Measurements from ENCODE around the gene DYNLRB1. TPM values are rescaled to one million over a fixed set of nuclear protein-coding genes. Genes with fewer than 3 reads are reported as not detected.
"Not testable (repeated sequence)": the region's sequence is repeated elsewhere in the genome, so short reads cannot be mapped to it uniquely, and the experiment has no call there.

Gene DYNLRB1
- total RNA-seq, 1 experiment from 2014 or later = 179 TPM

GRCh38 chr20:34500823-34501222, 15.4 kb upstream of the DYNLRB1 start:
- no peaks in the 10 kb centered on the region for H4K20me1 ChIP-seq (ENCODE audit: insufficient read depth, low read depth, low read length)
- no peak overlapping the region for H3K4me2 ChIP-seq (ENCODE audit: low read depth, low read length, poor library complexity, severe bottlenecking)
- H2AFZ ChIP-seq (ENCODE audit: low read length) = no peak overlapping the region
- no peak overlapping the region for H3K9ac ChIP-seq (ENCODE audit: low read length)
- H3K4me3 ChIP-seq (ENCODE audit: low read length) = no peak overlapping the region
- H3K4me1 ChIP-seq (ENCODE audit: low read length) = peaks cover 5% of the 10 kb centered on the region
- peaks cover 17% of the 10 kb centered on the region for H3K36me3 ChIP-seq (ENCODE audit: insufficient read depth, low read length)
- no peak for DNase-seq
- H3K79me2 ChIP-seq (ENCODE audit: low read length) = peaks cover 32% of the 10 kb centered on the region
- H3K27ac ChIP-seq (ENCODE audit: low read length) = no peak overlapping the region
- no peaks in the 10 kb centered on the region for H3K9me3 ChIP-seq (ENCODE audit: low read length)
- H3K9me2 ChIP-seq (replicated peaks; ENCODE audit: insufficient read depth, low read length) = no peaks in the 10 kb centered on the region
- no peaks in the 10 kb centered on the region for H3K27me3 ChIP-seq (ENCODE audit: low read length)

- Histone ChIP-seq H4K20me1 (ENCODE audit: insufficient read depth, low read depth, low read length) (no peaks in the 10 kb centered on the region), H3K9me3 (ENCODE audit: low read length) (no peaks in the 10 kb centered on the region), H3K79me2 (ENCODE audit: low read length) (peaks cover 3% of the 10 kb centered on the region; the same call in 1 of the 2 replicates), H3K4me3 (ENCODE audit: low read length) (no peak overlapping the region), H3K4me1 (ENCODE audit: low read length) (no peaks in the 10 kb centered on the region; the same call in 1 of the 2 replicates), H3K27me3 (ENCODE audit: low read length) (no peaks in the 10 kb centered on the region), H3K9me2 (replicated peaks; ENCODE audit: insufficient read depth, low read length) (no peaks in the 10 kb centered on the region), H3K4me2 (ENCODE audit: low read depth, low read length, poor library complexity, severe bottlenecking) (no peak overlapping the region), H3K9ac (ENCODE audit: low read length) (no peak overlapping the region), H3K27ac (ENCODE audit: low read length) (no peak overlapping the region), H2AFZ (ENCODE audit: low read length) (no peak overlapping the region), H3K36me3 (ENCODE audit: insufficient read depth, low read length) (peaks cover 8% of the 10 kb centered on the region; the same call in 1 of the 2 replicates)
- no peak for DNase-seq
Observed at GRCh38 chr20:34506480-34506879, 9.7 kb upstream of the DYNLRB1 start.

DNA sequence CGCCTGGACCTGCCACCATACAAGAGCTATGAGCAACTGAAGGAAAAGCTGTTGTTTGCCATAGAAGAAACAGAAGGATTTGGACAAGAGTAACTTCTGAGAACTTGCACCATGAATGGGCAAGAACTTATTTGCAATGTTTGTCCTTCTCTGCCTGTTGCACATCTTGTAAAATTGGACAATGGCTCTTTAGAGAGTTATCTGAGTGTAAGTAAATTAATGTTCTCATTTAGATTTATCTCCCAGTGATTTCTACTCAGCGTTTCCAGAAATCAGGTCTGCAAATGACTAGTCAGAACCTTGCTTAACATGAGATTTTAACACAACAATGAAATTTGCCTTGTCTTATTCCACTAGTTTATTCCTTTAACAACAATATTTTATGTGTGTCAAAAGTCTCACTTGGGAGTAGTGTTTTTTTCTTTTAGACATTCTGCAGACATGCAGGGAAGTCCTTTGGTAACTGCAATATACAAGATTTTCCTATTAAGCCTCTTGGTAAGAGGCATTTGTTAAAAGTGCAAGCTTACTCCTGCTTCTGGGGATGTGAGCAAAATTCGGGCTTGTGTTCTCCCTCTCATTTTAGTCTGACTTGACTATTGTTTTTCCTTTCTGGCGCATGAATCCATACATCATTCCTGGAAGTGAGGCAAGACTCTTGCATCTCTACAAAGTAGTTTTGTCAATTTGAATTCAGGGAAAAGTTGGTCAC, 8.4 kb upstream of the DYNLRB1 start:
- Histone ChIP-seq H3K27ac (ENCODE audit: low read length) (no peak overlapping the region), H2AFZ (ENCODE audit: low read length) (no peak overlapping the region), H3K79me2 (ENCODE audit: low read length) (no peaks in the 10 kb centered on the region), H3K4me2 (ENCODE audit: low read depth, low read length, poor library complexity, severe bottlenecking) (no peak overlapping the region), H3K9me3 (ENCODE audit: low read length) (no peaks in the 10 kb centered on the region), H3K36me3 (ENCODE audit: insufficient read depth, low read length) (peaks cover 8% of the 10 kb centered on the region; the same call in 1 of the 2 replicates), H3K9ac (ENCODE audit: low read length) (no peak overlapping the region), H3K27me3 (ENCODE audit: low read length) (no peaks in the 10 kb centered on the region), H3K9me2 (replicated peaks; ENCODE audit: insufficient read depth, low read length) (no peaks in the 10 kb centered on the region), H3K4me1 (ENCODE audit: low read length) (no peaks in the 10 kb centered on the region; the same call in 1 of the 2 replicates), H4K20me1 (ENCODE audit: insufficient read depth, low read depth, low read length) (no peaks in the 10 kb centered on the region), H3K4me3 (ENCODE audit: low read length) (no peak overlapping the region)
- DNase-seq = no peak

DNA sequence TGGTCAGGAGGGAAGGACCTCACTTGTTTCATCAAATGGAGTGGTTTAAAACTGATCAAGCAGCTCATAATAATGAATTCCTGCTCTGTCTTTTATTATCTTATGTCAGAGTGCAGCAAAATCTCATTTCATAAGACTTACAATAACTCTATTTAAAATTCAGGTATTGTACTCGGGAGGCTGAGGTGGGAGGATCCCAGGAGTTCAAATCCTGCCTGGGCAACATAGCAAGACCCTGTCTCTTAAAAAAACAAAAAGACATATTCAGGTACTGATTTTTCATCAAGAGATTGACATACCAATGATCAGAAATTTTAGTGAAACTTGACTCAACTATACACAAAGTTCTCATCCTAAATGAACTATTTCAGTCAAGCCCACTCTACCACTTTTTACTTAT, 5.6 kb upstream of the DYNLRB1 start:
- no peak overlapping the region for H2AFZ ChIP-seq (ENCODE audit: low read length)
- no peak overlapping the region for H3K4me2 ChIP-seq (ENCODE audit: low read depth, low read length, poor library complexity, severe bottlenecking)
- H3K4me1 ChIP-seq (ENCODE audit: low read length) = peaks cover 13% of the 10 kb centered on the region
- H3K4me3 ChIP-seq (ENCODE audit: low read length) = no peak overlapping the region
- no peaks in the 10 kb centered on the region for H3K9me2 ChIP-seq (replicated peaks; ENCODE audit: insufficient read depth, low read length)
- no peaks in the 10 kb centered on the region for H3K27me3 ChIP-seq (ENCODE audit: low read length)
- peaks cover 8% of the 10 kb centered on the region; the same call in 1 of the 2 replicates for H3K36me3 ChIP-seq (ENCODE audit: insufficient read depth, low read length)
- no peak overlapping the region for H3K27ac ChIP-seq (ENCODE audit: low read length)
- no peaks in the 10 kb centered on the region; the same call in 1 of the 2 replicates for H3K79me2 ChIP-seq (ENCODE audit: low read length)
- H4K20me1 ChIP-seq (ENCODE audit: insufficient read depth, low read depth, low read length) = no peaks in the 10 kb centered on the region
- no peaks in the 10 kb centered on the region for H3K9me3 ChIP-seq (ENCODE audit: low read length)
- DNase-seq = no peak
- H3K9ac ChIP-seq (ENCODE audit: low read length) = no peak overlapping the region

DNA sequence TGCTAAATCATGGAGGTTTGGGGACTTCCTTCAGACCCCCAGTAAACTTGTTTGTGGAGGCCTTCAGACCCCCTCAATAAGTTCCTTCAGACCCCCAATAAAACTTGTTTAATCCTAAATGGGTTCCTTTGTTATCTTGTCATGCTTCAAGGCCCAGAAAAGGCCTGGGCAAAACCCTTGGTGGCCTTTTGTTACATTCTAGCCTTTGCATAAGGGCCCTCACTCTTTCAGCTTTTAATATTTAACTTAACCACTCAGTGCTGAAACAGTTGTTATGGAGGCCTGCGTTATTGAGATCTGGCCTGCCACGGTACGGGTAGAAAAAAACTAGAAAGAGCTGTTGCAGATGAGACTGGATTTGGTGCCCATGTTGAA, 4.3 kb upstream of the DYNLRB1 start:
- no peaks in the 10 kb centered on the region for H3K9me2 ChIP-seq (replicated peaks; ENCODE audit: insufficient read depth, low read length)
- no peak overlapping the region for H2AFZ ChIP-seq (ENCODE audit: low read length)
- peaks cover 10% of the 10 kb centered on the region for H3K79me2 ChIP-seq (ENCODE audit: low read length)
- H3K36me3 ChIP-seq (ENCODE audit: insufficient read depth, low read length) = peaks cover 8% of the 10 kb centered on the region; the same call in 1 of the 2 replicates
- no peak overlapping the region for H3K27ac ChIP-seq (ENCODE audit: low read length)
- H3K4me2 ChIP-seq (ENCODE audit: low read depth, low read length, poor library complexity, severe bottlenecking) = no peak overlapping the region
- H4K20me1 ChIP-seq (ENCODE audit: insufficient read depth, low read depth, low read length) = no peaks in the 10 kb centered on the region
- H3K9me3 ChIP-seq (ENCODE audit: low read length) = no peaks in the 10 kb centered on the region
- no peak for DNase-seq
- no peak overlapping the region for H3K9ac ChIP-seq (ENCODE audit: low read length)
- H3K4me3 ChIP-seq (ENCODE audit: low read length) = no peak overlapping the region
- peaks cover 18% of the 10 kb centered on the region for H3K4me1 ChIP-seq (ENCODE audit: low read length)
- no peaks in the 10 kb centered on the region for H3K27me3 ChIP-seq (ENCODE audit: low read length)

- H3K4me3 ChIP-seq (ENCODE audit: low read length) = no peak overlapping the region
- H3K4me1 ChIP-seq (ENCODE audit: low read length) = peaks cover 21% of the 10 kb centered on the region
- peaks cover 6% of the 10 kb centered on the region; the same call in 1 of the 2 replicates for H3K36me3 ChIP-seq (ENCODE audit: insufficient read depth, low read length)
- H2AFZ ChIP-seq (ENCODE audit: low read length) = no peak overlapping the region
- H3K4me2 ChIP-seq (ENCODE audit: low read depth, low read length, poor library complexity, severe bottlenecking) = no peak overlapping the region
- no peaks in the 10 kb centered on the region for H3K9me2 ChIP-seq (replicated peaks; ENCODE audit: insufficient read depth, low read length)
- no peaks in the 10 kb centered on the region for H3K27me3 ChIP-seq (ENCODE audit: low read length)
- no peak overlapping the region for H3K27ac ChIP-seq (ENCODE audit: low read length)
- no peaks in the 10 kb centered on the region for H4K20me1 ChIP-seq (ENCODE audit: insufficient read depth, low read depth, low read length)
- H3K79me2 ChIP-seq (ENCODE audit: low read length) = peaks cover 15% of the 10 kb centered on the region
- no peaks in the 10 kb centered on the region for H3K9me3 ChIP-seq (ENCODE audit: low read length)
- H3K9ac ChIP-seq (ENCODE audit: low read length) = no peak overlapping the region
- no peak for DNase-seq
Observed at GRCh38 chr20:34512266-34512954, 3.8 kb upstream of the DYNLRB1 start.

GRCh38 chr20:34512955-34513419, 3.2 kb upstream of the DYNLRB1 start:
- Histone ChIP-seq H3K4me1 (ENCODE audit: low read length) (peaks cover 27% of the 10 kb centered on the region), H4K20me1 (ENCODE audit: insufficient read depth, low read depth, low read length) (no peaks in the 10 kb centered on the region), H3K9ac (ENCODE audit: low read length) (no peak overlapping the region), H3K79me2 (ENCODE audit: low read length) (peaks cover 21% of the 10 kb centered on the region), H3K27me3 (ENCODE audit: low read length) (no peaks in the 10 kb centered on the region), H3K4me3 (ENCODE audit: low read length) (no peak overlapping the region), H3K4me2 (ENCODE audit: low read depth, low read length, poor library complexity, severe bottlenecking) (no peak overlapping the region), H3K9me3 (ENCODE audit: low read length) (no peaks in the 10 kb centered on the region), H3K9me2 (replicated peaks; ENCODE audit: insufficient read depth, low read length) (no peaks in the 10 kb centered on the region), H2AFZ (ENCODE audit: low read length) (no peak overlapping the region), H3K27ac (ENCODE audit: low read length) (no peak overlapping the region), H3K36me3 (ENCODE audit: insufficient read depth, low read length) (peaks cover under 1% of the 10 kb centered on the region; the same call in 1 of the 2 replicates)
- DNase-seq = no peak

DNA sequence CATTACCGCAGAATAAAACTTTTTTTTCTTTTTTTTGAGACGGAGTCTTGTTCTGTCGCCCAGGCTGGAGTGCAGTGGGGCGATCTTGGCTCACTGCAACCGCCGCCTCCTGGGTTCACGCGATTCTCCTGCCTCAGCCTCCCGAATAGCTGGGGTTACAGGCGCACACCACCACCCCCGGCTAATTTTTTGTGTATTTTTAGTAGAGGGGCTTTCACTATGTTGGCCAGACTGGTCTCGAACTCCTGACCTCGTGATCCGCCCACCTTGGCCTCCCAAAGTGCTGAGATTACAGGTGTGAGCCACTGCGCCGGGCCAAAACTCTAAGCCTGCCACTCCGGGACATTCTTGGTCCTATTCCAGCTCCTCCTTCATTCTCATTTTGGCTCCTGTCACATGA, 2.2 kb upstream of the DYNLRB1 start:
- not testable (repeated sequence) for H3K9me3 ChIP-seq (ENCODE audit: low read length)

More for the DNA sequence above, 2.2 kb upstream of the DYNLRB1 start:
- DNase-seq; H3K4me2 ChIP-seq (ENCODE audit: low read depth, low read length, poor library complexity, severe bottlenecking); H3K4me3 ChIP-seq (ENCODE audit: low read length); H3K27me3 ChIP-seq (ENCODE audit: low read length); H3K9ac ChIP-seq (ENCODE audit: low read length); H3K9me2 ChIP-seq (replicated peaks; ENCODE audit: insufficient read depth, low read length); H4K20me1 ChIP-seq (ENCODE audit: insufficient read depth, low read depth, low read length); H3K27ac ChIP-seq (ENCODE audit: low read length); H2AFZ ChIP-seq (ENCODE audit: low read length); H3K36me3 ChIP-seq (ENCODE audit: insufficient read depth, low read length): not testable (repeated sequence)
- Histone ChIP-seq H3K79me2 (ENCODE audit: low read length) (peaks cover 31% of the 10 kb centered on the region), H3K4me1 (ENCODE audit: low read length) (peaks cover 35% of the 10 kb centered on the region)

All from Karpas-422 (cell line).